GM20000 (cell line): ENCODE measurements around the gene SMAD4.
"Not testable (repeated sequence)": the region's sequence is repeated elsewhere in the genome, so short reads cannot be mapped to it uniquely, and the experiment has no call there.

Experiments used
- DNase-seq: peaks from one replicate; pipeline ENCODE4 v3.0.0; 2012; ENCODE audit warnings: low spot score
- TF ChIP-seq, protein P1 (sequence below): IDR thresholded peaks from 2 replicates; pipeline ENCODE4 v1.5.1; 2012; ENCODE audit warnings: mild to moderate bottlenecking, control low read depth; ENCODE audit errors: extremely low read depth, missing control alignments

SMAD4 gene

GRCh38 chr18:50989711-50990110, 40.3 kb upstream of the SMAD4 start:
- DNase-seq, result no peak
- TF ChIP-seq, protein P1, sequence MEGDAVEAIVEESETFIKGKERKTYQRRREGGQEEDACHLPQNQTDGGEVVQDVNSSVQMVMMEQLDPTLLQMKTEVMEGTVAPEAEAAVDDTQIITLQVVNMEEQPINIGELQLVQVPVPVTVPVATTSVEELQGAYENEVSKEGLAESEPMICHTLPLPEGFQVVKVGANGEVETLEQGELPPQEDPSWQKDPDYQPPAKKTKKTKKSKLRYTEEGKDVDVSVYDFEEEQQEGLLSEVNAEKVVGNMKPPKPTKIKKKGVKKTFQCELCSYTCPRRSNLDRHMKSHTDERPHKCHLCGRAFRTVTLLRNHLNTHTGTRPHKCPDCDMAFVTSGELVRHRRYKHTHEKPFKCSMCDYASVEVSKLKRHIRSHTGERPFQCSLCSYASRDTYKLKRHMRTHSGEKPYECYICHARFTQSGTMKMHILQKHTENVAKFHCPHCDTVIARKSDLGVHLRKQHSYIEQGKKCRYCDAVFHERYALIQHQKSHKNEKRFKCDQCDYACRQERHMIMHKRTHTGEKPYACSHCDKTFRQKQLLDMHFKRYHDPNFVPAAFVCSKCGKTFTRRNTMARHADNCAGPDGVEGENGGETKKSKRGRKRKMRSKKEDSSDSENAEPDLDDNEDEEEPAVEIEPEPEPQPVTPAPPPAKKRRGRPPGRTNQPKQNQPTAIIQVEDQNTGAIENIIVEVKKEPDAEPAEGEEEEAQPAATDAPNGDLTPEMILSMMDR, result no peak

DNA sequence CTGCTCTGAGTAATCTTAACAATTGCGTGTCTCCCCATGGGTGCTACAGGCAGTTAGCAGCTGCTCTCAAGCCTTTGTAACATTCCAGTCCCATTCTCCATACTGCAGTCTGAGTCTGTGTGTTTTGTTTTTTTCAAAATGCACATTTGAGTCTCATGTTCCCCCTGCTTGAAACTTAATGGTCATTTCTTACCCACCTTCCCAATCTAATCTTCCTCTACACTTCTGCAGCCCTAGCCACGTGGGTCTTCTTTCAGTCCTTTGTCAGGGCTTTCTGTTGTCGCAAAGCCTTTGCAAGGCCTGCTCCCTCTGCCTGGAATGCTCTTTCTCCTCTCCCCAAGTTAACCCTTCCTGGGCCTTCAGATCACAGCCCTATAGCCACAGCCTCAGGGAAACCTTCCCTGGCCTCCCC, 37.7 kb upstream of the SMAD4 start:
- TF ChIP-seq, protein P1, result no peak
- no peak for DNase-seq

DNA sequence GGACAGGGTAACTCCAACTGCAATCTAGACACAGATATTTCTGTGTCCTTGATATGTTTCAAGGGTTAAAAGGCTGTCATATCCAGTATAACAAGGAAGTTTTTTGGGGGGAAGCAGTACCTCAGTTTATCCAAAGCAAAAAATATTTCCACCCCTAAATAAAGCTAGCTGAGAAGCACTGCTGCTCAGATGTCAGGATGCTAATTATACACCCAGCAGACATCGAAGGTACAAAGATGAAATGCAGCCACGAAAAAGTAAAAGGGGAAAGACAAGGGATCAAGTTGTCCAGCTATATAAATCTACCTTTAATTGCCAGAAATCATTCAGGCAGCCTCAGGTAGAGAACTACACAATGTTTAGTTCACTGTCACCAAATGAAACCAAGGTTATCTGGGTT, 36.0 kb upstream of the SMAD4 start:
- TF ChIP-seq, protein P1, result no peak
- DNase-seq, result no peak

- not testable (repeated sequence) for DNase-seq
Measured at GRCh38 chr18:51003174-51003573, 26.8 kb upstream of the SMAD4 start.

GRCh38 chr18:51006061-51006818, 23.8 kb upstream of the SMAD4 start:
- TF ChIP-seq, protein P1, result no peak
- DNase-seq, result no peak

DNA sequence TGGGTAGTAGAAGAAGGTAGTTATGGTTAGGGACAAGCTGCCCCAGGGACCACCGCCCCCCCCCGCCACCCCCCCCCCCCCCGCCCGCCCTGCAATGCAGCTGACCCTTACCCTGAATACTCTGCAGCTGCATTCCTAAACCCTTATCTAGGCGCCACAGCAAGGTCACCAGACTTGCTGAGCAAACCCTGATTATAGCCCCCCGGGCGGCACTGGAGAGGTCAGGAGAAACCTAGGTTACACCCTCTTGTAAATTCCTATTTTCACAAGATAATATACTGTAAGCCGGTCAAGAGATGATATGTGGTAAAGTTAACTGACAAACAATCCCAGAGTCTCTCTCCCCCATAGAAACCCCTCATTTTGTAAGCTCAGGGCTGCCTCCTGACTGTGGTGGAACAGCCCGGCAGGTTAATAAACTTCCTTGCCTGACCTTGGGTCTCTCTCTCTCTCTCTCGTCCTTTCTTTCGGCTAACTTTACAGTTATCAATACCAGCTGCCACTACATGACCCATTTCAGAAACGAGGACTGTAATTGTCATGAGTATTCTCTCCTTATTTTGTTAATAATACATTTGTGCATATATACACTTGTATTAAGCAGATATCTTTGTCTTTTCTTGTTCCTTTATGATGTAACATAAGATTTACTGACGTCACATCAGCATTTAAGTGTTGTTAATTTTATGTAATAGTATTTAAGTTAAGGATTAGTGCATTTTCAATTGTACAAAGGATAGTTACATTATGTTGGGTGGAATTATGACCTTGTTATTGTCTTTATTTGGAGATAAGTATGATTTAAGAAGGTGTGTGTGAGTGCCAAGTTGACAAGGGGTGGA, 22.8 kb upstream of the SMAD4 start:
- TF ChIP-seq, protein P1, result no peak
- no peak for DNase-seq

- TF ChIP-seq, protein P1, result no peak
- DNase-seq, result no peak
Measured at GRCh38 chr18:51007790-51008139, 22.2 kb upstream of the SMAD4 start.

DNA sequence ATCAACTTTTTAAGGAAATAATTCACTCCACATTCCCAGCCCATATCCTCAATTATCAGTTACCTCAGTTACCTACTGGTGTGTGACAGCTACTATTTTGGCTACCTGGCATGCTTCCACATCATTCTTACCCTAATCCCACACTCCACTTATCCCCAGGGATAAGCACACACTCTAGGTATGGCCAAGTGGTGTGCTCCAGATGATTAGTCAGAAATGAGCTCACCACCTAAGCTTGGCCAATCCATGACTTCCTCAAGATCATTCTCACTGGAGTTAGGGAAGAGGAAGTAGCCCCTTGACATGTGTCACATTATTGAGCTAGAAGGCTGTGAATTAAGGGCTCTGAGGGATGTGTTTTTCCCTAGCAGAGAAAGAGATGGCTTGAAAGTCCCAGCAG, 20.9 kb upstream of the SMAD4 start:
- TF ChIP-seq, protein P1, result no peak
- DNase-seq, result no peak
